Thoracic aorta (tissue), 2 donors: ENCODE data around the gene CYP19A1. TPM values are rescaled to one million over a fixed set of nuclear protein-coding genes. Genes with fewer than 3 reads are reported as not detected.

Experiments
- ATAC-seq: fragments of 150-250 bp; one replicate; pipeline ENCODE4 v1.8.0; 2017; ENCODE audit warnings: low read depth; ENCODE audit not compliant: insufficient number of reproducible peaks, low FRiP score
- DNase-seq: peaks from one replicate; pipeline ENCODE4 v3.0.0-alpha.2; 2020; ENCODE audit warnings: low spot score
- H3K27ac ChIP-seq, 2 donors: fragments of 200-600 bp; sonication (generic); 1 replicate in 1 of 2; 2 replicates in 1 of 2; pipeline ENCODE4 v1.5.1; 2016; ENCODE audit warnings: mild to moderate bottlenecking in 2 of 2, moderate library complexity in 2 of 2
- H3K27me3 ChIP-seq: fragments of 200-600 bp; sonication (generic); replicated peaks from 2 replicates; pipeline ENCODE4 v1.6.0; 2016; ENCODE audit warnings: mild to moderate bottlenecking; ENCODE audit not compliant: insufficient read depth
- H3K36me3 ChIP-seq: fragments of 200-600 bp; sonication (generic); one replicate; pipeline ENCODE4 v1.5.1; 2016
- H3K4me1 ChIP-seq, 2 donors: fragments of 200-600 bp; sonication (generic); 1 replicate in 1 of 2; 2 replicates in 1 of 2; pipeline versions ENCODE4 v1.5.1 to v1.6.0; 2016; ENCODE audit warnings: low read depth in 2 of 2, mild to moderate bottlenecking in 1 of 2; ENCODE audit not compliant: control insufficient read depth in 1 of 2
- H3K4me3 ChIP-seq: fragments of 200-600 bp; sonication (generic); 2 replicates; pipeline ENCODE4 v1.5.1; 2016; ENCODE audit warnings: mild to moderate bottlenecking
- H3K9me3 ChIP-seq: fragments of 200-600 bp; sonication (generic); 2 replicates; pipeline ENCODE4 v1.5.1; 2016
- CTCF ChIP-seq: fragments of 200-600 bp; sonication (generic); IDR thresholded peaks from one replicate; pipeline ENCODE4 v1.5.1; 2019; ENCODE audit warnings: antibody characterized with exemption
- total RNA-seq, 2 donors: library from RNA; depleted of rRNA; stranded (reverse); fragments of >200 nt; gene quantifications; one replicate each; pipeline versions ENCODE4 v1.1.0 to v1.2.3, GENCODE V29; 2016

Gene CYP19A1
- total RNA-seq, 2 donors from 2014 or later: 0.54 to 3.1 TPM

- H3K9me3 ChIP-seq: no peaks in the 10 kb centered on the region
- no peaks in the 10 kb centered on the region for H3K36me3 ChIP-seq
- no peaks in the 10 kb centered on the region for H3K27me3 ChIP-seq
- no peak overlapping the region for H3K4me3 ChIP-seq
- no peak overlapping the region for H3K27ac ChIP-seq
- ATAC-seq: no peak
- H3K4me1 ChIP-seq: no peaks in the 10 kb centered on the region
- no peak for TF ChIP-seq CTCF
- DNase-seq: no peak
Measured at GRCh38 chr15:51321316-51321715, 17.1 kb downstream of the CYP19A1 start.

- ATAC-seq (no peak), DNase-seq (no peak)
Measured at GRCh38 chr15:51320843-51321242, 17.6 kb downstream of the CYP19A1 start.

GRCh38 chr15:51319539-51319938, 18.9 kb downstream of the CYP19A1 start:
- H3K4me3 ChIP-seq: no peak overlapping the region
- no peak for TF ChIP-seq CTCF
- no peaks in the 10 kb centered on the region for H3K36me3 ChIP-seq
- ATAC-seq (no peak), DNase-seq (no peak)
- no peaks in the 10 kb centered on the region for H3K4me1 ChIP-seq
- H3K27me3 ChIP-seq: no peaks in the 10 kb centered on the region
- H3K27ac ChIP-seq: no peak overlapping the region
- H3K9me3 ChIP-seq: no peaks in the 10 kb centered on the region

More at GRCh38 chr15:51320843-51321242, 17.6 kb downstream of the CYP19A1 start:
- Histone ChIP-seq H3K27ac (no peak overlapping the region), H3K27me3 (no peaks in the 10 kb centered on the region), H3K4me3 (no peak overlapping the region), H3K36me3 (no peaks in the 10 kb centered on the region), H3K9me3 (no peaks in the 10 kb centered on the region), H3K4me1 (no peaks in the 10 kb centered on the region)
- TF ChIP-seq CTCF: no peak

- no peak for ATAC-seq
- no peak for TF ChIP-seq CTCF
- no peak for DNase-seq
- H3K4me1 ChIP-seq: no peaks in the 10 kb centered on the region
- no peak overlapping the region for H3K27ac ChIP-seq
- no peaks in the 10 kb centered on the region for H3K27me3 ChIP-seq
- H3K9me3 ChIP-seq: no peaks in the 10 kb centered on the region
- H3K4me3 ChIP-seq: no peak overlapping the region
- H3K36me3 ChIP-seq: no peaks in the 10 kb centered on the region
Measured at GRCh38 chr15:51318382-51319150, 19.8 kb downstream of the CYP19A1 start.

- Histone ChIP-seq H3K27ac (no peak overlapping the region), H3K27me3 (no peaks in the 10 kb centered on the region), H3K4me3 (no peak overlapping the region), H3K9me3 (no peaks in the 10 kb centered on the region), H3K4me1 (no peaks in the 10 kb centered on the region), H3K36me3 (no peaks in the 10 kb centered on the region)
- ATAC-seq (no peak), DNase-seq (no peak)
- TF ChIP-seq CTCF: no peak
Measured at GRCh38 chr15:51316636-51317035, 21.8 kb downstream of the CYP19A1 start.
